ENCODE measurements around the gene SUGT1.

Gene SUGT1

DNA sequence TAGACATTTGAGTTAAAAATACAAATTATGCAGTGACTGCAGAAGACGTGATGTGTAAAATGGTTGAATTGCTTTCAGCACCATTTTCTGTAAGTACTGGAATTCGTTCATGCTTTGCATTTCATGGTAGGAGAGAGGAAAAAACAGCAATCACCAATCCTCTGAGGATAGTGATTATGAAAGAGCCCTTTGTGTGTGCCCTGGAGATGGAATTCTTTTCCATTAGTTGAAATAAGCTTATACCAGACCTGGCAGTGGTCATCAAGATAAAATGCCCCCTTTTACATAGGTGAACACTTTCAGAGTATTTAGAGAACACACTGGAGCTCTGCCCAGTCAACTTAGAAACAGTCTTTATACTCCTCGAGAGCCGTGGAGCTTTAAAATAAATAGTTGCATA, 85.3 kb downstream of the SUGT1 start:
- DNase-seq (ENCODE audit: low read depth, low spot score): no peak

GRCh38 chr13:52738719-52739467, 86.3 kb downstream of the SUGT1 start:
- no peak for DNase-seq (ENCODE audit: low read depth, low spot score)

- no peak for DNase-seq (ENCODE audit: low read depth, low spot score)
Measured at GRCh38 chr13:52739468-52740071, 86.9 kb downstream of the SUGT1 start, which contains the start of gene CNMD. TSS of gene CNMD (minus strand) at chr13:52739820. CDS start at chr13:52739701, 119 bp downstream.

- no peak for DNase-seq (ENCODE audit: low read depth, low spot score)
Measured at GRCh38 chr13:52743569-52743968, 90.9 kb downstream of the SUGT1 start.

GRCh38 chr13:52743988-52744387, 91.4 kb downstream of the SUGT1 start:
- no peak for DNase-seq (ENCODE audit: low read depth, low spot score)

- DNase-seq (ENCODE audit: low read depth, low spot score): no peak
Measured at GRCh38 chr13:52744842-52745375, 92.3 kb downstream of the SUGT1 start.

DNA sequence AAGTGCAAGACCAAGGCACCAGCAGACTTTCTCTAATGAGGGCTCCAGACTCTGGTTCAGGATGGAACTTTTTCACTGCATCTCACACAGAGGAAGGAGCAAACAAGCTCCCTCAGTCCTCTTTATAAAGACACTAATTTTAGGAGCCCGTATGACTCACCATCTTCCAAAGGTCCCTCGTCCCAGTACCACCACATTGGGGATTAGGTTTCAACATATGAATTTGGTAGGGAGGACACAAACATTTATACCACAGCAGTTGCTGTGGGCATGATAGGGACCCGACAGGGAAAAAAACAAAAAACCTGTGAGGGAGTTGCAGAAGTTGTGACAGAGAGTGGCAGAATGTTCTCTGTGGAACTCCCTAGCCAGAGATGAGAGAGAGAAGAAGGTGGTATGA, 93.5 kb downstream of the SUGT1 start:
- DNase-seq (ENCODE audit: low read depth, low spot score): no peak

DNA sequence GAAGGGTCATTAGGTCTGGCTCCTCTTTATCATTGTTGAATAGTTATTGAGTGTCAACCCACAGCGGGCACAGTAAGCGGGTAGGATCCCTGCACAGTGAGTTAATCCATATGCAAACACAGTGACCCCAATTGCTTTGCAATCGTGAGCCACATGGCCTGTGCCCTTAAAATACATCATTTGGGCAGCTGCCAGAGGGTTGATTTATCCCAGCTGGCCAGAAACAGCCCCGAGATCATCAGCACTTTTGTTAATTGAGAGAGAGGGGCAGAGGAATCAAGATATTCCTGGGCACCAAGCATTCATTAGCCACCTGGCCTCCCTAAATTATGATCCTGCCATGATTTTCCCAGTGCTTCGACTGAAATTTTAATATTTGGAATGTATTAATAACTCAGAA, 96.8 kb downstream of the SUGT1 start:
- no peak for DNase-seq (ENCODE audit: low read depth, low spot score)

All from activated CD4-positive, CD25-positive, alpha-beta regulatory T cell treated with anti-CD3 and anti-CD28 coated beads, Interleukin-2, amount 50 U/mL, for 16 hours (primary cell).